HepG2 (cell line): ENCODE data around the gene BPIFA1. TPM values are rescaled to one million over a fixed set of nuclear protein-coding genes. Genes with fewer than 3 reads are reported as not detected.

Experiments
- ATAC-seq: fragments of 200-7000 bp; cut with Tn5 transposase; 3 replicates; pipeline ENCODE4 v1.9.1; 2020; ENCODE audit warnings: mild to moderate bottlenecking, moderate library complexity
- BruUV-seq: library from RNA; stranded (reverse); fragments of 400-500 nt; replicated peaks from 2 replicates; lab custom pipeline; 2021; lab: Mats Ljungman, UMichigan
- CTCF ChIA-PET: fragments of 300-600 bp; formaldehyde crosslinking; extraction: SDS; loops from one replicate; lab custom pipeline; 2021; ENCODE audit warnings: low total read pairs, inconsistent platforms, low intra/inter-chr PET ratio; lab: Yijun Ruan, JAX
- POLR2A ChIA-PET: fragments of 350-600 bp; sonication (Branson Sonifier 250); formaldehyde crosslinking; loops from one replicate; lab custom pipeline; 2020; ENCODE audit warnings: antibody characterized with exemption, inconsistent platforms; lab: Yijun Ruan, JAX
- DNase-seq: peaks from one replicate; pipeline ENCODE4 v3.0.0-alpha.2; 2015; ENCODE audit warnings: low spot score
- FAIRE-seq: peaks from 3 replicates; lab custom pipeline; 2011; peaks lifted over from hg19 to GRCh38; lab: Jason Lieb, UNC
- H2AFZ ChIP-seq: one replicate; pipeline ENCODE4 v1.6.1; 2011; ENCODE audit warnings: low read length, inconsistent platforms
- H3K27ac ChIP-seq: fragments of 300-600 bp; 3 replicates; pipeline ENCODE4 v1.8.0; 2011; ENCODE audit warnings: mixed run types, mild to moderate bottlenecking, mixed read lengths, low read length, inconsistent platforms; ENCODE audit not compliant: insufficient read depth; ENCODE audit errors: extremely low read length
- H3K27me3 ChIP-seq, 2 experiments: fragments of 200-600 bp in 1 of 2; 2 replicates in 1 of 2; 3 replicates in 1 of 2; pipeline versions ENCODE4 v1.6.0 to v1.8.0; 2011; ENCODE audit warnings: low read length in 2 of 2, mild to moderate bottlenecking in 2 of 2, moderate library complexity in 2 of 2, inconsistent platforms in 1 of 2; ENCODE audit not compliant: insufficient read depth in 2 of 2, control insufficient read depth in 1 of 2
- H3K36me3 ChIP-seq, 2 experiments: fragments of 200-600 bp in 1 of 2; replicated peaks in 1 of 2; 2 replicates in 1 of 2; 3 replicates in 1 of 2; pipeline versions ENCODE4 v1.5.1 to v1.8.0; 2011; ENCODE audit warnings: low read length in 2 of 2, inconsistent platforms in 1 of 2; ENCODE audit not compliant: insufficient read depth in 2 of 2, control insufficient read depth in 1 of 2
- H3K4me1 ChIP-seq: 2 replicates; pipeline ENCODE4 v1.5.1; 2012; ENCODE audit warnings: low read length, inconsistent platforms; ENCODE audit not compliant: insufficient read depth
- H3K4me2 ChIP-seq: 2 replicates; pipeline ENCODE4 v1.6.0; 2011; ENCODE audit warnings: low read depth, low read length, inconsistent platforms
- H3K4me3 ChIP-seq, 3 experiments: fragments of 200-600 bp in 1 of 3; sonication (generic), shearing (Covaris generic) in 1 of 3; replicated peaks in 1 of 3; 2 replicates each; pipeline ENCODE4 v1.5.1; 2011 to 2016; ENCODE audit warnings: low read length in 3 of 3, inconsistent platforms in 2 of 3, low read depth in 2 of 3, mild to moderate bottlenecking in 2 of 3, control low read depth in 1 of 3, mixed read lengths in 1 of 3; ENCODE audit not compliant: insufficient read depth in 1 of 3
- H3K79me2 ChIP-seq: one replicate; pipeline ENCODE4 v1.6.1; 2011; ENCODE audit warnings: low read length, inconsistent platforms; ENCODE audit not compliant: insufficient read depth
- H3K9ac ChIP-seq: 2 replicates; pipeline ENCODE4 v1.6.0; 2011; ENCODE audit warnings: mild to moderate bottlenecking, low read depth, low read length, inconsistent platforms; ENCODE audit not compliant: insufficient read depth
- H3K9me3 ChIP-seq: 2 replicates; pipeline ENCODE4 v1.5.1; 2012; ENCODE audit warnings: mild to moderate bottlenecking, low read length
- H4K20me1 ChIP-seq: 2 replicates; pipeline ENCODE4 v1.6.0; 2011; ENCODE audit warnings: inconsistent platforms, mild to moderate bottlenecking, low read length, moderate library complexity; ENCODE audit not compliant: insufficient read depth
- ERF ChIP-seq: IDR thresholded peaks from 2 replicates; pipeline ENCODE4 v1.6.1; 2018; ENCODE audit warnings: missing biosample characterization, missing genetic modification reagents
- HOMEZ ChIP-seq: IDR thresholded peaks from 2 replicates; pipeline ENCODE4 v1.6.1; 2016; ENCODE audit warnings: low read depth
- KDM2A ChIP-seq: sonication (generic); formaldehyde crosslinking; IDR thresholded peaks from 2 replicates; pipeline ENCODE4 v1.4.0; 2020; ENCODE audit warnings: low read depth, missing genetic modification reagents, borderline replicate concordance
- MIER3 ChIP-seq: IDR thresholded peaks from 2 replicates; pipeline ENCODE4 v1.6.1; 2016; ENCODE audit warnings: missing compliant biosample characterization, borderline replicate concordance
- PRDM4 ChIP-seq: sonication (generic); formaldehyde crosslinking; IDR thresholded peaks from 2 replicates; pipeline ENCODE4 v1.9.0; 2021; ENCODE audit warnings: missing genetic modification reagents, borderline replicate concordance
- RAD21 ChIP-seq: fragments of 450-650 bp; formaldehyde crosslinking; IDR thresholded peaks from 2 replicates; pipeline ENCODE4 v1.5.0; 2020; ENCODE audit warnings: mild to moderate bottlenecking
- RBAK ChIP-seq: sonication (generic); formaldehyde crosslinking; IDR thresholded peaks from 2 replicates; pipeline ENCODE4 v1.5.1; 2020; ENCODE audit warnings: mild to moderate bottlenecking, missing genetic modification reagents
- SMC3 ChIP-seq: IDR thresholded peaks from 2 replicates; pipeline ENCODE4 v1.6.1; 2011; ENCODE audit warnings: low read length, improper control_type of control experiment
- TAF1 ChIP-seq: sonication (generic); formaldehyde crosslinking; IDR thresholded peaks from 2 replicates; pipeline ENCODE4 v1.4.0; 2020; ENCODE audit warnings: missing genetic modification reagents
- TEAD3 ChIP-seq: optimal IDR thresholded peaks from 2 replicates; pipeline ENCODE3; 2016; ENCODE audit warnings: borderline replicate concordance
- YEATS2 ChIP-seq: sonication (generic); formaldehyde crosslinking; IDR thresholded peaks from 2 replicates; pipeline ENCODE4 v1.4.0; 2020; ENCODE audit warnings: missing genetic modification reagents, borderline replicate concordance
- ZMYM3 ChIP-seq: sonication (generic); formaldehyde crosslinking; IDR thresholded peaks from 2 replicates; pipeline ENCODE4 v1.5.1; 2020; ENCODE audit warnings: mild to moderate bottlenecking, missing genetic modification reagents
- ZNF30 ChIP-seq: sonication (generic); formaldehyde crosslinking; IDR thresholded peaks from 2 replicates; pipeline ENCODE4 v1.5.0; 2020; ENCODE audit warnings: mild to moderate bottlenecking, missing genetic modification reagents
- WGBS: methylation state at CpG from one replicate; pipeline ENCODE4 v1.1.6; 2017; ENCODE audit warnings: low lambda C conversion rate; 5-methylcytosine and 5-hydroxymethylcytosine counted together
- in situ Hi-C: cut with HindIII; loops from 2 replicates; pipeline ENCODE4 v1.10.0; 2017; ENCODE audit warnings: low pct_unique_long_range_greater_than_20kb; ENCODE audit not compliant: extremely low pct_ligation_motif_present
- intact Hi-C: fragments of 100-400 bp; cut with micrococcal nuclease; formaldehyde crosslinking; loops from one replicate; pipeline ENCODE4 v1.10.0; 2022; ENCODE audit not compliant: unreplicated experiment
- polyA plus RNA-seq, 8 experiments: library from polyadenylated mRNA; depleted of rRNA in 3 of 8; stranded (reverse) in 7 of 8; unstranded in 1 of 8; fragments of >200 nt; fragmentation: Illumina TruSeq in 4 of 8; extraction: Trizol in 4 of 8; gene quantifications; 2 replicates each; pipeline versions ENCODE4 v1.2.1 to v1.2.3, GENCODE V29; 2011 to 2016; ENCODE audit warnings: low read depth in 4 of 8, missing spikeins in 1 of 8, mixed read lengths in 1 of 8; ENCODE audit not compliant: insufficient read depth in 1 of 8
- total RNA-seq, 5 experiments: library from RNA; depleted of rRNA; stranded (reverse); fragments of >200 nt; fragmentation: Illumina TruSeq; extraction: Trizol; gene quantifications; 2 replicates each; pipeline ENCODE4 v1.2.3, GENCODE V29; 2016; ENCODE audit warnings: low read depth in 1 of 5

Gene BPIFA1
- total and polyA plus RNA-seq, 2 of the 13 experiments (the other 11 are each of a cell fraction or from before 2014, with no cell fraction given) = not detected

- no peaks in the 10 kb centered on the region for H3K9me3 ChIP-seq
- no peak overlapping the region for H3K9ac ChIP-seq
- intact Hi-C loops = loop anchor here (5.0 kb wide), 2 partner anchors 308 to 418 kb away; no protein-coding TSS in a partner anchor
- no peaks in the 10 kb centered on the region for H3K79me2 ChIP-seq
- no peak for ATAC-seq
- H4K20me1 ChIP-seq = peaks cover 12% of the 10 kb centered on the region; the same call in 1 of the 2 replicates
- 0% methylated on average over 1 of the region's 1 CpG for WGBS
- no peak for TF ChIP-seq ZNF30 (CRISPR knock-in tag)
- in situ Hi-C loops = loop anchor here (10.0 kb wide), 1 partner anchor 306 kb away; no protein-coding TSS in a partner anchor
- DNase-seq = no peak
- no peak overlapping the region for H3K4me3 ChIP-seq
- no TSS peak for BruUV-seq
- H3K27me3 ChIP-seq = no peaks in the 10 kb centered on the region
- POLR2A ChIA-PET = no interaction called here
- no peaks in the 10 kb centered on the region for H3K4me1 ChIP-seq
- H3K27ac ChIP-seq = no peak overlapping the region
- no peaks in the 10 kb centered on the region for H3K36me3 ChIP-seq
- no peak overlapping the region for H2AFZ ChIP-seq
- H3K4me2 ChIP-seq = no peak overlapping the region
- FAIRE-seq = no peak
- CTCF ChIA-PET = interaction anchor here (3.6 kb wide), 1 partner anchor 114 kb away, joined by 21 read pairs; no protein-coding TSS in a partner anchor
These were observed 25.4 kb upstream of the BPIFA1 start for GRCh38 chr20:33210371-33210770.

- ATAC-seq (peak; percentile 94), FAIRE-seq (peak; percentile 96), DNase-seq (peak; percentile 78)
- Histone ChIP-seq H3K4me2 (no peak overlapping the region), H2AFZ (no peak overlapping the region), H3K27ac (no peak overlapping the region), H3K4me3 (no peak overlapping the region), H3K27me3 (peaks cover 2 to 4% of the 10 kb centered on the region in 2 experiments; a peak in 1 of 5 replicates), H3K4me1 (no peaks in the 10 kb centered on the region), H3K9me3 (no peaks in the 10 kb centered on the region), H4K20me1 (peaks cover 12% of the 10 kb centered on the region; the same call in 1 of the 2 replicates), H3K36me3 (no peaks in the 10 kb centered on the region), H3K9ac (no peak overlapping the region), H3K79me2 (no peaks in the 10 kb centered on the region)
- no TSS peak for BruUV-seq
- ChIA-PET POLR2A (no interaction called here), CTCF (interaction anchor here (0.8 to 3.6 kb wide), 4 partner anchors 43 to 309 kb away, joined by 3 to 21 read pairs (median 5); no protein-coding TSS in a partner anchor)
- intact Hi-C loops (loop anchor here (1.0 to 5.0 kb wide), 3 partner anchors 116 to 420 kb away; no protein-coding TSS in a partner anchor), in situ Hi-C loops (loop anchor here (10.0 kb wide), 1 partner anchor 307 kb away; no protein-coding TSS in a partner anchor)
- 3% methylated on average over 5 of the region's 5 CpGs for WGBS
- no peak for TF ChIP-seq RBAK
- TF ChIP-seq PRDM4 (CRISPR knock-in tag) = no peak
- 0 out of 2 replicates have a peak, but pooled peaks have one; percentile 23 for TF ChIP-seq KDM2A (CRISPR knock-in tag)
- peak; percentile 84 for TF ChIP-seq SMC3
- TF ChIP-seq TAF1 (CRISPR knock-in tag) = 0 out of 2 replicates have a peak, but pooled peaks have one; percentile 21
- 0 out of 2 replicates have a peak, but pooled peaks have one; percentile 27 for TF ChIP-seq HOMEZ (CRISPR knock-in tag)
- TF ChIP-seq RAD21 (CRISPR knock-in tag) = peak; percentile 52
- no peak for TF ChIP-seq ZMYM3
- peak; percentile 56; the same call in 1 of the 2 replicates for TF ChIP-seq ERF (CRISPR knock-in tag)
- peak; percentile 61 for TF ChIP-seq TEAD3 (CRISPR knock-in tag)
- TF ChIP-seq YEATS2 = 0 out of 2 replicates have a peak, but pooled peaks have one; percentile 56
- TF ChIP-seq MIER3 = 0 out of 2 replicates have a peak, but pooled peaks have one; percentile 34
These were observed 23.9 kb upstream of the BPIFA1 start for GRCh38 chr20:33211817-33212424.
